NT2/D1 (cell line): ENCODE data around the gene TBCK.

Experiments used
- DNase-seq: peaks from one replicate; pipeline ENCODE4 v3.0.0-alpha.2; 2011; ENCODE audit warnings: low read depth, low spot score
- H3K27me3 ChIP-seq: 2 replicates; pipeline ENCODE4 v1.6.0; 2011; ENCODE audit warnings: mild to moderate bottlenecking; ENCODE audit not compliant: insufficient read length, insufficient read depth
- H3K36me3 ChIP-seq: 2 replicates; pipeline ENCODE4 v1.6.1; 2011; ENCODE audit warnings: mild to moderate bottlenecking, low read length, mixed read lengths; ENCODE audit not compliant: insufficient read depth, insufficient read length
- H3K4me1 ChIP-seq: 2 replicates; pipeline ENCODE4 v1.5.1; 2011; ENCODE audit not compliant: insufficient read depth, insufficient read length
- H3K4me3 ChIP-seq: 2 replicates; pipeline ENCODE4 v1.5.1; 2011; ENCODE audit warnings: low read depth; ENCODE audit not compliant: insufficient read length
- H3K9ac ChIP-seq: 2 replicates; pipeline ENCODE4 v1.6.0; 2011; ENCODE audit warnings: low read depth; ENCODE audit not compliant: insufficient read length
- H3K9me3 ChIP-seq: 2 replicates; pipeline ENCODE4 v1.5.1; 2011; ENCODE audit warnings: mild to moderate bottlenecking, low read length; ENCODE audit not compliant: insufficient read depth
- SUZ12 ChIP-seq: IDR thresholded peaks from 2 replicates; pipeline ENCODE4 v1.6.1; 2011; ENCODE audit not compliant: insufficient read length, insufficient read depth; ENCODE audit errors: extremely low read depth
- YY1 ChIP-seq: IDR thresholded peaks from 2 replicates; pipeline ENCODE4 v1.6.1; 2011; ENCODE audit not compliant: insufficient read length, insufficient read depth
- ZNF274 ChIP-seq: IDR thresholded peaks from 2 replicates; pipeline ENCODE4 v1.6.1; 2011; ENCODE audit warnings: mild to moderate bottlenecking, low read depth, low read length

Gene TBCK

GRCh38 chr4:106049490-106049889 is 266.5 kb downstream of the TBCK start:
- TF ChIP-seq YY1 (no peak), SUZ12 (no peak), ZNF274 (no peak)
- Histone ChIP-seq H3K36me3 (no peaks in the 10 kb centered on the region), H3K9me3 (no peaks in the 10 kb centered on the region), H3K27me3 (no peaks in the 10 kb centered on the region), H3K4me1 (no peaks in the 10 kb centered on the region), H3K9ac (no peak overlapping the region), H3K4me3 (no peak overlapping the region)
- DNase-seq, result no peak

- Histone ChIP-seq H3K27me3 (no peaks in the 10 kb centered on the region), H3K36me3 (no peaks in the 10 kb centered on the region), H3K4me3 (no peak overlapping the region), H3K4me1 (no peaks in the 10 kb centered on the region), H3K9ac (no peak overlapping the region), H3K9me3 (no peaks in the 10 kb centered on the region)
- no peak for DNase-seq
- no peak for TF ChIP-seq ZNF274
- TF ChIP-seq YY1, result no peak
- TF ChIP-seq SUZ12, result no peak
These were observed 267.6 kb downstream of the TBCK start for GRCh38 chr4:106048250-106048971.

- no peak for DNase-seq
- H3K4me3 ChIP-seq, result no peak overlapping the region
- no peak overlapping the region for H3K9ac ChIP-seq
- no peaks in the 10 kb centered on the region for H3K9me3 ChIP-seq
- no peaks in the 10 kb centered on the region for H3K27me3 ChIP-seq
- no peaks in the 10 kb centered on the region for H3K4me1 ChIP-seq
- no peaks in the 10 kb centered on the region for H3K36me3 ChIP-seq
- TF ChIP-seq ZNF274 (no peak), YY1 (no peak), SUZ12 (no peak)
These were observed 269.9 kb downstream of the TBCK start for GRCh38 chr4:106046083-106046482.

GRCh38 chr4:106041294-106042002 is 274.6 kb downstream of the TBCK start:
- no peak for DNase-seq
- TF ChIP-seq SUZ12, result no peak
- no peak for TF ChIP-seq YY1
- no peak for TF ChIP-seq ZNF274
- H3K36me3 ChIP-seq, result no peaks in the 10 kb centered on the region

GRCh38 chr4:106039796-106040195 is 276.2 kb downstream of the TBCK start:
- TF ChIP-seq SUZ12 (no peak), YY1 (no peak), ZNF274 (no peak)
- H3K4me3 ChIP-seq, result no peak overlapping the region
- no peaks in the 10 kb centered on the region for H3K4me1 ChIP-seq
- no peaks in the 10 kb centered on the region for H3K27me3 ChIP-seq
- DNase-seq, result no peak
- no peak overlapping the region for H3K9ac ChIP-seq
- no peaks in the 10 kb centered on the region for H3K9me3 ChIP-seq
- H3K36me3 ChIP-seq, result no peaks in the 10 kb centered on the region

More at GRCh38 chr4:106041294-106042002, 274.6 kb downstream of the TBCK start:
- H3K4me1 ChIP-seq, result no peaks in the 10 kb centered on the region
- H3K9me3 ChIP-seq, result no peaks in the 10 kb centered on the region
- H3K9ac ChIP-seq, result no peak overlapping the region
- no peak overlapping the region for H3K4me3 ChIP-seq
- H3K27me3 ChIP-seq, result no peaks in the 10 kb centered on the region

GRCh38 chr4:106038908-106039307 is 277.1 kb downstream of the TBCK start:
- H3K9ac ChIP-seq, result no peak overlapping the region
- TF ChIP-seq SUZ12, result no peak
- no peak for TF ChIP-seq ZNF274
- no peak for TF ChIP-seq YY1
- H3K27me3 ChIP-seq, result no peaks in the 10 kb centered on the region
- H3K4me3 ChIP-seq, result no peak overlapping the region
- no peaks in the 10 kb centered on the region for H3K9me3 ChIP-seq
- no peaks in the 10 kb centered on the region for H3K4me1 ChIP-seq
- no peaks in the 10 kb centered on the region for H3K36me3 ChIP-seq
- no peak for DNase-seq

GRCh38 chr4:106038012-106038411 is 278.0 kb downstream of the TBCK start:
- Histone ChIP-seq H3K9me3 (no peaks in the 10 kb centered on the region), H3K27me3 (no peaks in the 10 kb centered on the region), H3K36me3 (no peaks in the 10 kb centered on the region), H3K4me1 (no peaks in the 10 kb centered on the region), H3K9ac (no peak overlapping the region), H3K4me3 (no peak overlapping the region)
- no peak for DNase-seq
- TF ChIP-seq ZNF274 (no peak), SUZ12 (no peak), YY1 (no peak)
